ENCODE results near the gene APLF. TPM values are rescaled to one million over a fixed set of nuclear protein-coding genes. Genes with fewer than 3 reads are reported as not detected.

The APLF gene
- total and polyA plus RNA-seq, 2 experiments from 2014 or later, result 1.5 to 5.0 TPM

DNA sequence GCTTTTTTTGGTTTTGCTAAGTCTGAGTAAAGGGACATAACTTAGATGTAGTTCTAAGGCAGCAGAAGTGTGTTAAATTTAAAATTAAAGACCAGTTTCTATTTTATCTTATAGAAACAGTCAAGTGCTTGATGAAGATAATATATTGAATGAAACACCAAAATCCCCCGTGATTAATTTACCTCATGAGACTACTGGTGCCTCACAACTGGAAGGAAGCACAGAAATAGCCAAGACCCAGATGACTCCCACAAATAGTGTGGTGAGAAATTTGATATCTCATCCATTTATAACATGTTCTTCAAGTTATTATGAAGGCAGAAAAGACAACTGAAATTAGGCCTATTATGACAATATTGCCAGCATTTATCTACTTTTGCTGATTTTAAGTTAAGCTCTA is 45.6 kb downstream of the APLF start:
- no peak overlapping the region for H2AFZ ChIP-seq
- TF ChIP-seq EZH2 (IDR thresholded peaks at IDR 0.05; ENCODE audit: borderline replicate concordance) (no peak), EZH2phosphoT487 (IDR thresholded peaks at IDR 0.05; ENCODE audit: low read depth, severe bottlenecking, unreplicated experiment) (no peak)
- TF ChIP-seq, protein P1, sequence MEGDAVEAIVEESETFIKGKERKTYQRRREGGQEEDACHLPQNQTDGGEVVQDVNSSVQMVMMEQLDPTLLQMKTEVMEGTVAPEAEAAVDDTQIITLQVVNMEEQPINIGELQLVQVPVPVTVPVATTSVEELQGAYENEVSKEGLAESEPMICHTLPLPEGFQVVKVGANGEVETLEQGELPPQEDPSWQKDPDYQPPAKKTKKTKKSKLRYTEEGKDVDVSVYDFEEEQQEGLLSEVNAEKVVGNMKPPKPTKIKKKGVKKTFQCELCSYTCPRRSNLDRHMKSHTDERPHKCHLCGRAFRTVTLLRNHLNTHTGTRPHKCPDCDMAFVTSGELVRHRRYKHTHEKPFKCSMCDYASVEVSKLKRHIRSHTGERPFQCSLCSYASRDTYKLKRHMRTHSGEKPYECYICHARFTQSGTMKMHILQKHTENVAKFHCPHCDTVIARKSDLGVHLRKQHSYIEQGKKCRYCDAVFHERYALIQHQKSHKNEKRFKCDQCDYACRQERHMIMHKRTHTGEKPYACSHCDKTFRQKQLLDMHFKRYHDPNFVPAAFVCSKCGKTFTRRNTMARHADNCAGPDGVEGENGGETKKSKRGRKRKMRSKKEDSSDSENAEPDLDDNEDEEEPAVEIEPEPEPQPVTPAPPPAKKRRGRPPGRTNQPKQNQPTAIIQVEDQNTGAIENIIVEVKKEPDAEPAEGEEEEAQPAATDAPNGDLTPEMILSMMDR (IDR thresholded peaks at IDR 0.05; ENCODE audit: poor library complexity), result no peak

GRCh38 chr2:68514316-68514929 is 47.0 kb downstream of the APLF start:
- Histone ChIP-seq H3K4me1 (ENCODE audit: insufficient read depth) (no peaks in the 10 kb centered on the region), H3K27me3 (no peaks in the 10 kb centered on the region), H3K4me2 (no peak overlapping the region), H3K4me3 (no peak overlapping the region), H4K20me1 (ENCODE audit: insufficient read depth, poor library complexity, severe bottlenecking) (no peaks in the 10 kb centered on the region), H3K79me2 (no peaks in the 10 kb centered on the region), H3K9me3 (ENCODE audit: low read depth) (no peaks in the 10 kb centered on the region), H3K9me2 (replicated peaks; ENCODE audit: insufficient read depth) (no peaks in the 10 kb centered on the region), H3K36me3 (replicated peaks; ENCODE audit: insufficient read depth, low read depth) (no peaks in the 10 kb centered on the region), H3K27ac (no peak overlapping the region), H2AFZ (no peak overlapping the region)
- 71% methylated on average over 2 of the region's 2 CpGs for WGBS (ENCODE audit: low lambda C conversion rate, missing lambda C conversion rate)
- no peak for DNase-seq (ENCODE audit: low spot score)
- no peak for TF ChIP-seq EZH2 (IDR thresholded peaks at IDR 0.05; ENCODE audit: borderline replicate concordance)
- TF ChIP-seq, protein P1 (IDR thresholded peaks at IDR 0.05; ENCODE audit: poor library complexity), result no peak
- TF ChIP-seq EZH2phosphoT487 (IDR thresholded peaks at IDR 0.05; ENCODE audit: low read depth, severe bottlenecking, unreplicated experiment), result no peak

More for the DNA sequence above, 45.6 kb downstream of the APLF start:
- 92% methylated on average over 1 of the region's 1 CpG for WGBS (ENCODE audit: low lambda C conversion rate, missing lambda C conversion rate)
- Histone ChIP-seq H3K36me3 (replicated peaks; ENCODE audit: insufficient read depth, low read depth) (no peaks in the 10 kb centered on the region), H3K4me3 (no peak overlapping the region), H3K27ac (no peak overlapping the region), H3K27me3 (no peaks in the 10 kb centered on the region), H3K9me2 (replicated peaks; ENCODE audit: insufficient read depth) (no peaks in the 10 kb centered on the region), H3K4me1 (ENCODE audit: insufficient read depth) (no peaks in the 10 kb centered on the region), H3K79me2 (no peaks in the 10 kb centered on the region), H4K20me1 (ENCODE audit: insufficient read depth, poor library complexity, severe bottlenecking) (no peaks in the 10 kb centered on the region), H3K9me3 (ENCODE audit: low read depth) (no peaks in the 10 kb centered on the region), H3K4me2 (no peak overlapping the region)
- DNase-seq (ENCODE audit: low spot score), result no peak

GRCh38 chr2:68516051-68516955 is 48.9 kb downstream of the APLF start:
- Histone ChIP-seq H3K4me1 (ENCODE audit: insufficient read depth) (no peaks in the 10 kb centered on the region), H4K20me1 (ENCODE audit: insufficient read depth, poor library complexity, severe bottlenecking) (no peaks in the 10 kb centered on the region), H3K36me3 (replicated peaks; ENCODE audit: insufficient read depth, low read depth) (no peaks in the 10 kb centered on the region), H3K79me2 (no peaks in the 10 kb centered on the region), H3K9me3 (ENCODE audit: low read depth) (no peaks in the 10 kb centered on the region), H3K27ac (no peak overlapping the region), H3K4me3 (no peak overlapping the region), H3K27me3 (no peaks in the 10 kb centered on the region), H3K9me2 (replicated peaks; ENCODE audit: insufficient read depth) (no peaks in the 10 kb centered on the region), H2AFZ (no peak overlapping the region), H3K4me2 (no peak overlapping the region)
- WGBS (ENCODE audit: low lambda C conversion rate, missing lambda C conversion rate), result 98% methylated on average over 5 of the region's 5 CpGs
- no peak for DNase-seq (ENCODE audit: low spot score)
- TF ChIP-seq EZH2 (IDR thresholded peaks at IDR 0.05; ENCODE audit: borderline replicate concordance), result no peak
- no peak for TF ChIP-seq EZH2phosphoT487 (IDR thresholded peaks at IDR 0.05; ENCODE audit: low read depth, severe bottlenecking, unreplicated experiment)
- TF ChIP-seq, protein P1 (IDR thresholded peaks at IDR 0.05; ENCODE audit: poor library complexity), result no peak
